Gastroesophageal sphincter (tissue), 3 donors: ENCODE measurements around the gene TLE7.

ENCODE experiments used
- CTCF ChIP-seq, 4 experiments: fragments of 200-600 bp in 2 of 4; fragments of 450-650 bp in 2 of 4; sonication (generic) in 1 of 4; IDR thresholded peaks; one replicate each; pipeline ENCODE4 v1.5.1; 2017 to 2019; ENCODE audit warnings: antibody characterized with exemption in 4 of 4, mild to moderate bottlenecking in 2 of 4, moderate library complexity in 2 of 4
- EP300 ChIP-seq: sonication (generic); formaldehyde crosslinking; IDR thresholded peaks from one replicate; pipeline ENCODE4 v1.6.1; 2017; ENCODE audit warnings: antibody characterized with exemption, mild to moderate bottlenecking
- POLR2A ChIP-seq, 2 donors: fragments of 450-650 bp; IDR thresholded peaks; one replicate each; pipeline ENCODE4 v1.6.1; 2017; ENCODE audit warnings: antibody characterized with exemption in 2 of 2, mild to moderate bottlenecking in 2 of 2, moderate library complexity in 1 of 2
- POLR2AphosphoS5 ChIP-seq: sonication (generic); formaldehyde crosslinking; IDR thresholded peaks from one replicate; pipeline ENCODE4 v1.6.1; 2017; ENCODE audit warnings: antibody characterized with exemption

- no peak for TF ChIP-seq CTCF (IDR thresholded peaks at IDR 0.05)
- no peak for TF ChIP-seq POLR2A (IDR thresholded peaks at IDR 0.05)
- no peak for TF ChIP-seq EP300
- TF ChIP-seq POLR2AphosphoS5, result no peak
These were observed 39.8 kb downstream of the TLE7 start for GRCh38 chr16:71402007-71402406.
